GM06990 (cell line): ENCODE data around the gene WHAMM.
"Not testable (repeated sequence)": the region's sequence is repeated elsewhere in the genome, so short reads cannot be mapped to it uniquely, and the experiment has no call there.

Experiments used
- DNase-seq: peaks from one replicate; pipeline ENCODE4 v3.0.0-alpha.2; 2011; ENCODE audit not compliant: insufficient read length; ENCODE audit errors: extremely low read depth
- H3K27me3 ChIP-seq: replicated peaks from 2 replicates; pipeline ENCODE4 v1.6.0; 2011; ENCODE audit warnings: low read length; ENCODE audit not compliant: control insufficient read depth, insufficient read depth
- H3K36me3 ChIP-seq: 2 replicates; pipeline ENCODE4 v1.5.1; 2011; ENCODE audit warnings: low read length; ENCODE audit not compliant: control insufficient read depth, insufficient read depth
- H3K4me3 ChIP-seq: replicated peaks from 2 replicates; pipeline ENCODE4 v1.5.1; 2011; ENCODE audit warnings: low read depth, mild to moderate bottlenecking, control low read depth, low read length
- CTCF ChIP-seq: IDR thresholded peaks from 2 replicates; pipeline ENCODE4 v1.5.1; 2011; ENCODE audit warnings: low read length, control low read depth, mild to moderate bottlenecking, inconsistent platforms; ENCODE audit not compliant: insufficient read depth, poor library complexity, severe bottlenecking

The WHAMM gene

GRCh38 chr15:82809308-82810060 is at the start of gene WHAMM:
Gene WHAMM (plus strand): TSS chr15:82809628. CDS start chr15:82809727, 99 bp downstream.
- no peak for TF ChIP-seq CTCF
- DNase-seq, result peak; percentile 93
- H3K36me3 ChIP-seq, result peaks cover 3% of the 10 kb centered on the region; the same call in 1 of the 2 replicates
- peak within 1 kb of the TSS; percentile 96 for H3K4me3 ChIP-seq
- H3K27me3 ChIP-seq, result no peaks in the 10 kb centered on the region

- DNase-seq, result no peak
- no peak for TF ChIP-seq CTCF
- Histone ChIP-seq H3K36me3 (peaks cover 8% of the 10 kb centered on the region), H3K27me3 (no peaks in the 10 kb centered on the region), H3K4me3 (no peak overlapping the region)
Observed at GRCh38 chr15:82763361-82764116, 45.9 kb upstream of the WHAMM start.

- Histone ChIP-seq H3K27me3 (no peaks in the 10 kb centered on the region), H3K36me3 (peaks cover 6% of the 10 kb centered on the region), H3K4me3 (no peak overlapping the region)
- no peak for DNase-seq
- TF ChIP-seq CTCF, result no peak
Observed at GRCh38 chr15:82764117-82764490, 45.3 kb upstream of the WHAMM start.

- no peaks in the 10 kb centered on the region for H3K27me3 ChIP-seq
- no peak for TF ChIP-seq CTCF
- DNase-seq, result no peak
- peaks cover 6% of the 10 kb centered on the region for H3K36me3 ChIP-seq
- H3K4me3 ChIP-seq, result no peak overlapping the region
Observed at GRCh38 chr15:82764740-82765139, 44.7 kb upstream of the WHAMM start.

GRCh38 chr15:82766201-82766600 is 43.2 kb upstream of the WHAMM start:
- H3K4me3 ChIP-seq, H3K27me3 ChIP-seq, H3K36me3 ChIP-seq, DNase-seq: not testable (repeated sequence)

- Histone ChIP-seq H3K27me3 (no peaks in the 10 kb centered on the region), H3K4me3 (no peak overlapping the region), H3K36me3 (peaks cover 6% of the 10 kb centered on the region)
- TF ChIP-seq CTCF, result no peak
- DNase-seq, result no peak
Observed at GRCh38 chr15:82767163-82767829, 42.1 kb upstream of the WHAMM start.
